Measurements from ENCODE around the gene CNTNAP4.

The CNTNAP4 gene

DNA sequence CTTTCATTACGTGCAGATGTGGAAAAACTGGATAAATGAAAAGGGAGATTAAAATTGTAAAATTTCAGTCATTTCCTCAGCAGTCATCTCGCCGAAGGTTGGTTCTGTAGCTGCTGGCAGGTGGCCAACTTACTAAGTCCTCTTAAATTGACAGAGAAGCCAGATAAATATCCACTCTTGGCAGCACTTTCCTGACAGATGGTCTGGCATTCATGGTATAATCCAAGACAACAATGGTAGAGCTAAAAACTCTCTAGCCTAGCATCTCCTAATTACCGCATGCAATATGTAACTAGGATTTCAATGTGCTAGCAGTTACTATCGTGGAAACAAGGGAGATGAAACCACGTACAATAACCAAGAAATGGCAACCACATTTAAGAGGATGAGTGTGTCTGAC is 306.3 kb downstream of the CNTNAP4 start:
- DNase-seq (ENCODE audit: low read depth, low spot score): no peak

DNA sequence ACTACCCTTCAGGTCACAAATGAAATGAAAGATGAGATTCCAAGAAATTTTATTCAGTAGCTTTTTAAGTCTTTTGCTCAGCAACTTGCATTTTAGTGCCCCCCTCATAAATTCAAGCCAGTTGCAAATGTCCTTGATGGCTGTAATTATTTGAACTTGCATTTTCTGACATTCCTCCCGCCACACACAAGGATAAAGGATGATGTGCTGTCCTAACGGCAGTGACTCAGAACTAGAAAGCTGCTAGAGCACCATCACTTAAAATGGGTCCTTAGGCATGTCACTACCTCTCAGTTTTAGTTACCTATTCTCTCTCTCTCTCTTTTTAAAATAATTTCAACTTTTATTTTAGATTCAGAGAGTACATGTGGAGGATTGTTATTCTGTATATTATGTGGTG is 306.7 kb downstream of the CNTNAP4 start:
- ChIA-PET CTCF (no interaction called here), POLR2A (no interaction called here)
- no peak for DNase-seq (ENCODE audit: low read depth, low spot score)
- H3K4me3 ChIP-seq (ENCODE audit: low read depth, low read length): no peak overlapping the region
- TF ChIP-seq, protein P1, sequence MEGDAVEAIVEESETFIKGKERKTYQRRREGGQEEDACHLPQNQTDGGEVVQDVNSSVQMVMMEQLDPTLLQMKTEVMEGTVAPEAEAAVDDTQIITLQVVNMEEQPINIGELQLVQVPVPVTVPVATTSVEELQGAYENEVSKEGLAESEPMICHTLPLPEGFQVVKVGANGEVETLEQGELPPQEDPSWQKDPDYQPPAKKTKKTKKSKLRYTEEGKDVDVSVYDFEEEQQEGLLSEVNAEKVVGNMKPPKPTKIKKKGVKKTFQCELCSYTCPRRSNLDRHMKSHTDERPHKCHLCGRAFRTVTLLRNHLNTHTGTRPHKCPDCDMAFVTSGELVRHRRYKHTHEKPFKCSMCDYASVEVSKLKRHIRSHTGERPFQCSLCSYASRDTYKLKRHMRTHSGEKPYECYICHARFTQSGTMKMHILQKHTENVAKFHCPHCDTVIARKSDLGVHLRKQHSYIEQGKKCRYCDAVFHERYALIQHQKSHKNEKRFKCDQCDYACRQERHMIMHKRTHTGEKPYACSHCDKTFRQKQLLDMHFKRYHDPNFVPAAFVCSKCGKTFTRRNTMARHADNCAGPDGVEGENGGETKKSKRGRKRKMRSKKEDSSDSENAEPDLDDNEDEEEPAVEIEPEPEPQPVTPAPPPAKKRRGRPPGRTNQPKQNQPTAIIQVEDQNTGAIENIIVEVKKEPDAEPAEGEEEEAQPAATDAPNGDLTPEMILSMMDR (IDR thresholded peaks at IDR 0.05; ENCODE audit: insufficient read depth, low read length, missing control alignments): no peak

More for the DNA sequence above, 306.3 kb downstream of the CNTNAP4 start:
- ChIA-PET POLR2A (no interaction called here), CTCF (no interaction called here)
- no peak overlapping the region for H3K4me3 ChIP-seq (ENCODE audit: low read depth, low read length)
- TF ChIP-seq, protein P1 (IDR thresholded peaks at IDR 0.05; ENCODE audit: insufficient read depth, low read length, missing control alignments): no peak

DNA sequence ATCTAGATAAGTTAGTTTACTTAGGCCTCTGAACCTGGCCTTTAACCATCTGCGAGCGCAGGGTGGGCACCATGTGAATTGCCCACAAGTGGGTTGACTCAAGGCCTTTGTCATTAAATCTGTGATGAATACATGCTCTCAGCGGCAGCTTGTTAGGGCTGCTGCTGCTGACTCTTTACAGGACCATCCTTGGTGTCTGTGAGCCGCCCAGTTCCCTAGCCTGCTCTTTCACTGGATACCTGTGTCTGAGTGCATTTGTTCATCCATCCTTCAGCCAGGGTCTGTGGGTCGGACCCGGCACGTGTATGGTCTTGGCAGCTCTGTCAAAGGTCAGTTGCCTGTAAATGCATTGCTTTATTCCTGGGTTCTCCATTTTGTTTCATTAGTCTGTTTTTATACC is 321.3 kb downstream of the CNTNAP4 start:
- TF ChIP-seq, protein P1 (IDR thresholded peaks at IDR 0.05; ENCODE audit: insufficient read depth, low read length, missing control alignments): no peak
- CTCF ChIA-PET: no interaction called here
- POLR2A ChIA-PET: no interaction called here
- no peak overlapping the region for H3K4me3 ChIP-seq (ENCODE audit: low read depth, low read length)
- no peak for DNase-seq (ENCODE audit: low read depth, low spot score)

DNA sequence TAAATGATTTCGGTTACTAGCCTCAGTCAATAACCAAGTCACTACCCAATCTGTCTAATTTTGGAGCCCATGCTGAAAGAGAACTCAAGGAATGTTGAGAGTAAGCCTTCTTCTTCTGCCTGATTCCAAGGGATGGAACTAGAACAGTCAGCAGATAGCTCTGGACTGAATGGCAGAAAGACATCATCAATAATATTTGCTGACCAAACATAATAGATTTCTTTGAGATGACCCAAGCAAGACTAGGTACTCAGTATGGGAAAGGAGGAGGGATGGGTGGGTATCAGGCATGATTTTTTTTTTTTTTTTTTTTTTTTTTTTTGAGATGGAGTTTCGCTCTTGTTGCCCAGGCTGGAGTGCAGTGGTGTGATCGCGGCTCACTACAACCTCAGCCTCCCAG is 330.1 kb downstream of the CNTNAP4 start:
- TF ChIP-seq, protein P1 (IDR thresholded peaks at IDR 0.05; ENCODE audit: insufficient read depth, low read length, missing control alignments): no peak
- no peak for DNase-seq (ENCODE audit: low read depth, low spot score)
- ChIA-PET POLR2A (no interaction called here), CTCF (no interaction called here)
- no peak overlapping the region for H3K4me3 ChIP-seq (ENCODE audit: low read depth, low read length)
